Mucosa of rectum (tissue), 2 donors: ENCODE measurements around the gene HNF4A.

ENCODE experiments used
- H3K27ac ChIP-seq, 2 donors: one replicate each; pipeline ENCODE4 v1.7.0; 2013; ENCODE audit warnings: inconsistent platforms in 2 of 2, low read depth in 2 of 2, low read length in 2 of 2
- H3K27me3 ChIP-seq, 2 donors: one replicate each; pipeline ENCODE4 v1.7.0; 2013; ENCODE audit warnings: low read length in 2 of 2; ENCODE audit not compliant: control insufficient read depth in 2 of 2, insufficient read depth in 2 of 2
- H3K36me3 ChIP-seq, 2 donors: one replicate each; pipeline ENCODE4 v1.7.0; 2013; ENCODE audit warnings: low read length in 2 of 2; ENCODE audit not compliant: control insufficient read depth in 2 of 2, insufficient read depth in 2 of 2
- H3K4me1 ChIP-seq, 2 donors: one replicate each; pipeline ENCODE4 v1.7.0; 2013; ENCODE audit warnings: low read length in 2 of 2, mild to moderate bottlenecking in 1 of 2; ENCODE audit not compliant: control insufficient read depth in 2 of 2, insufficient read depth in 2 of 2
- H3K4me3 ChIP-seq, 2 donors: one replicate each; pipeline ENCODE4 v1.7.0; 2013; ENCODE audit warnings: low read length in 2 of 2
- H3K9ac ChIP-seq, 2 donors: one replicate each; pipeline ENCODE4 v1.7.0; 2013; ENCODE audit warnings: low read length in 2 of 2, low read depth in 1 of 2, mild to moderate bottlenecking in 1 of 2
- H3K9me3 ChIP-seq, 2 donors: one replicate each; pipeline ENCODE4 v1.7.0; 2013; ENCODE audit warnings: low read length in 2 of 2; ENCODE audit not compliant: control insufficient read depth in 2 of 2
- donor health status: healthy.
- donor health status: Normal muscosa, but diverticular disease.

Gene HNF4A

GRCh38 chr20:44477151-44477550, 121.7 kb downstream of the HNF4A start:
- peaks cover 11 to 13% of the 10 kb centered on the region in 2 donors for H3K4me1 ChIP-seq
- no peak overlapping the region for H3K4me3 ChIP-seq
- peaks cover 5 to 20% of the 10 kb centered on the region in 2 donors for H3K36me3 ChIP-seq
- H3K27me3 ChIP-seq, result no peaks in the 10 kb centered on the region
- no peaks in the 10 kb centered on the region for H3K9me3 ChIP-seq
- H3K27ac ChIP-seq, result no peak overlapping the region
- H3K9ac ChIP-seq, result no peak overlapping the region

GRCh38 chr20:44478206-44478605, 122.7 kb downstream of the HNF4A start:
- H3K9me3 ChIP-seq, result no peaks in the 10 kb centered on the region
- H3K4me3 ChIP-seq, result no peak overlapping the region
- H3K9ac ChIP-seq, result no peak overlapping the region
- no peaks in the 10 kb centered on the region for H3K27me3 ChIP-seq
- H3K27ac ChIP-seq, result no peak overlapping the region
- H3K36me3 ChIP-seq, result peaks cover 5 to 22% of the 10 kb centered on the region in 2 donors
- peaks cover 11 to 13% of the 10 kb centered on the region in 2 donors for H3K4me1 ChIP-seq

- H3K4me3 ChIP-seq, result no peak overlapping the region
- H3K4me1 ChIP-seq, result peaks cover 11 to 13% of the 10 kb centered on the region in 2 donors
- H3K36me3 ChIP-seq, result peaks cover 10 to 30% of the 10 kb centered on the region in 2 donors
- H3K9ac ChIP-seq, result no peak overlapping the region
- H3K27me3 ChIP-seq, result no peaks in the 10 kb centered on the region
- H3K9me3 ChIP-seq, result no peaks in the 10 kb centered on the region
- H3K27ac ChIP-seq, result no peak overlapping the region
Measured at GRCh38 chr20:44479643-44480042, 124.1 kb downstream of the HNF4A start.

- H3K9me3 ChIP-seq, result no peaks in the 10 kb centered on the region
- H3K27me3 ChIP-seq, result no peaks in the 10 kb centered on the region
- H3K27ac ChIP-seq, result no peak overlapping the region
- H3K36me3 ChIP-seq, result peaks cover 10 to 31% of the 10 kb centered on the region in 2 donors
- no peak overlapping the region for H3K4me3 ChIP-seq
- no peak overlapping the region for H3K9ac ChIP-seq
- peaks cover 9 to 13% of the 10 kb centered on the region in 2 donors for H3K4me1 ChIP-seq
Measured at GRCh38 chr20:44480097-44480496, 124.6 kb downstream of the HNF4A start.

- Histone ChIP-seq H3K4me1 (no peaks in the 10 kb centered on the region), H3K9ac (no peak overlapping the region)
Measured at GRCh38 chr20:44481719-44482416, 126.4 kb downstream of the HNF4A start.

GRCh38 chr20:44483112-44483511, 127.6 kb downstream of the HNF4A start:
- no peaks in the 10 kb centered on the region for H3K27me3 ChIP-seq
- no peak overlapping the region for H3K4me3 ChIP-seq
- no peaks in the 10 kb centered on the region for H3K9me3 ChIP-seq
- no peak overlapping the region for H3K9ac ChIP-seq
- H3K27ac ChIP-seq, result no peak overlapping the region
- H3K36me3 ChIP-seq, result peaks cover 10 to 43% of the 10 kb centered on the region in 2 donors
- no peaks in the 10 kb centered on the region for H3K4me1 ChIP-seq

More at GRCh38 chr20:44481719-44482416, 126.4 kb downstream of the HNF4A start:
- Histone ChIP-seq H3K27me3 (no peaks in the 10 kb centered on the region), H3K27ac (no peak overlapping the region), H3K4me3 (no peak overlapping the region), H3K9me3 (no peaks in the 10 kb centered on the region), H3K36me3 (peaks cover 10 to 38% of the 10 kb centered on the region in 2 donors)
